GM12878 (cell line): ENCODE measurements around the gene SLU7. TPM values are rescaled to one million over a fixed set of nuclear protein-coding genes. Genes with fewer than 3 reads are reported as not detected.

Experiments
- CBX3 ChIP-seq: fragments of 200-600 bp; sonication (generic); IDR thresholded peaks from 2 replicates; pipeline ENCODE4 v1.6.1; 2016; ENCODE audit warnings: low read depth, borderline replicate concordance
- CBX5 ChIP-seq: sonication (generic); IDR thresholded peaks from 2 replicates; pipeline ENCODE4 v1.6.1; 2016; ENCODE audit warnings: low read depth, moderate library complexity, mild to moderate bottlenecking, inconsistent platforms
- ELK1 ChIP-seq: IDR thresholded peaks from 2 replicates; pipeline ENCODE4 v1.6.1; 2012; ENCODE audit warnings: low read depth, low read length, improper control_type of control experiment
- EP300 ChIP-seq, 2 experiments: fragments of 150-350 bp in 1 of 2; IDR thresholded peaks; 2 replicates each; pipeline ENCODE4 v1.6.1; 2011 to 2012; ENCODE audit warnings: low read depth in 2 of 2, low read length in 2 of 2, borderline replicate concordance in 1 of 2, improper control_type of control experiment in 1 of 2, inconsistent platforms in 1 of 2; ENCODE audit not compliant: control insufficient read depth in 1 of 2
- ETV6 ChIP-seq, 2 experiments: fragments of 450-650 bp in 1 of 2; IDR thresholded peaks in 1 of 2; conservative IDR thresholded peaks in 1 of 2; 2 replicates each; pipeline ENCODE4 v1.6.1; 2014; ENCODE audit warnings: antibody characterized with exemption in 1 of 2, borderline replicate concordance in 1 of 2, low read depth in 1 of 2, mild to moderate bottlenecking in 1 of 2, moderate library complexity in 1 of 2
- FOXM1 ChIP-seq: IDR thresholded peaks from 2 replicates; pipeline ENCODE4 v1.6.1; 2012; ENCODE audit warnings: low read depth, mild to moderate bottlenecking, inconsistent platforms, low read length, moderate library complexity
- GABPA ChIP-seq: IDR thresholded peaks from 2 replicates; pipeline ENCODE4 v1.6.1; 2014; ENCODE audit warnings: antibody characterized with exemption, low read depth, mild to moderate bottlenecking, inconsistent platforms
- HDAC6 ChIP-seq: fragments of 200-600 bp; sonication (generic); IDR thresholded peaks from one replicate; pipeline ENCODE4 v1.8.0; 2017; ENCODE audit warnings: antibody characterized with exemption; ENCODE audit not compliant: unreplicated experiment
- IKZF2 ChIP-seq, 2 experiments: fragments of 450-650 bp; IDR thresholded peaks; 2 replicates each; pipeline ENCODE4 v1.6.1; 2017; ENCODE audit warnings: mild to moderate bottlenecking in 2 of 2, moderate library complexity in 2 of 2
- IRF4 ChIP-seq: IDR thresholded peaks from 2 replicates; pipeline ENCODE4 v1.6.1; 2011; ENCODE audit warnings: low read depth, low read length
- IRF5 ChIP-seq: fragments of 450-650 bp; IDR thresholded peaks from 2 replicates; pipeline ENCODE4 v1.6.1; 2017; ENCODE audit warnings: borderline replicate concordance
- MYB ChIP-seq: fragments of 150-350 bp; IDR thresholded peaks from 2 replicates; pipeline ENCODE4 v1.6.1; 2014; ENCODE audit warnings: mild to moderate bottlenecking, low read depth, low read length, borderline replicate concordance
- NBN ChIP-seq: fragments of 450-650 bp; IDR thresholded peaks from 2 replicates; pipeline ENCODE4 v1.6.1; 2016
- NRF1 ChIP-seq: conservative IDR thresholded peaks from 2 replicates; pipeline ENCODE4 v1.6.1; 2011; ENCODE audit warnings: mild to moderate bottlenecking, low read depth, low read length, improper control_type of control experiment
- PBX3 ChIP-seq: IDR thresholded peaks from 2 replicates; pipeline ENCODE4 v1.6.1; 2011; ENCODE audit warnings: mild to moderate bottlenecking, low read depth, low read length, moderate library complexity; ENCODE audit not compliant: insufficient replicate concordance
- POU2F2 ChIP-seq: IDR thresholded peaks from 3 replicates; pipeline ENCODE4 v1.6.1; 2011; ENCODE audit warnings: low read depth, mild to moderate bottlenecking, low read length, borderline replicate concordance
- RBBP5 ChIP-seq: fragments of 200-600 bp; sonication (generic); conservative IDR thresholded peaks from 2 replicates; pipeline ENCODE4 v1.6.1; 2016
- REST ChIP-seq: IDR thresholded peaks from 2 replicates; pipeline ENCODE4 v1.6.1; 2012; ENCODE audit warnings: mild to moderate bottlenecking, low read depth, low read length
- TCF12 ChIP-seq: IDR thresholded peaks from 2 replicates; pipeline ENCODE4 v1.6.1; 2011; ENCODE audit warnings: low read depth, mild to moderate bottlenecking, low read length
- YBX1 ChIP-seq: fragments of 450-650 bp; IDR thresholded peaks from 2 replicates; pipeline ENCODE4 v1.6.1; 2016; ENCODE audit warnings: antibody characterized with exemption
- ZNF207 ChIP-seq: fragments of 450-650 bp; IDR thresholded peaks from 2 replicates; pipeline ENCODE4 v1.6.1; 2014; ENCODE audit warnings: antibody characterized with exemption, mild to moderate bottlenecking, borderline replicate concordance
- ZNF217 ChIP-seq: fragments of 450-650 bp; IDR thresholded peaks from 2 replicates; pipeline ENCODE4 v1.6.1; 2017; ENCODE audit warnings: antibody characterized with exemption, mild to moderate bottlenecking
- ZNF622 ChIP-seq: fragments of 450-650 bp; IDR thresholded peaks from 2 replicates; pipeline ENCODE4 v1.6.1; 2017; ENCODE audit warnings: mild to moderate bottlenecking, inconsistent platforms
- polyA plus RNA-seq, 11 experiments: library from polyadenylated mRNA; depleted of rRNA in 4 of 11; unstranded in 6 of 11; stranded (reverse) in 5 of 11; fragments of >200 nt; fragmentation: Nextera tagmentation in 4 of 11; fragmentation: Illumina TruSeq in 1 of 11; extraction: Ambion mirVana in 4 of 11; extraction: Trizol in 1 of 11; gene quantifications; 1 replicate in 1 of 11; 2 replicates in 10 of 11; pipeline versions ENCODE4 v1.2.1 to v1.2.3, GENCODE V29; 2011 to 2016; ENCODE audit warnings: inconsistent platforms in 2 of 11, missing spikeins in 2 of 11, low read depth in 1 of 11
- total RNA-seq, 4 experiments: library from RNA; depleted of rRNA in 3 of 4; stranded (reverse); fragments of >200 nt in 3 of 4; fragmentation: Illumina TruSeq in 1 of 4; extraction: Trizol in 1 of 4; gene quantifications; 2 replicates each; pipeline versions ENCODE4 v1.2.1 to v1.2.3, GENCODE V29; 2013 to 2021

The SLU7 gene
- total and polyA plus RNA-seq, 10 of the 15 experiments (the other 5 are each of a cell fraction or from before 2014, with no cell fraction given) = 32.7 to 55.2 (median 46.6) TPM

GRCh38 chr5:160438316-160439204 lies 19.7 kb upstream of the SLU7 start (continued):
- TF ChIP-seq HDAC6 (no peak), ELK1 (no peak), PBX3 (no peak), FOXM1 (peak; percentile 62; the same call in 1 of the 2 replicates), IRF5 (no peak), ZNF622 (no peak), NBN (peak; percentile 72; the same call in 1 of the 2 replicates), TCF12 (no peak), IKZF2 (IDR thresholded peaks at IDR 0.05) (peak; percentile 40 to 49; a peak in 2 of 4 replicates), ZNF207 (peak; percentile 60; the same call in 1 of the 2 replicates), RBBP5 (no peak), IRF4 (peak; percentile 68; the same call in 1 of the 2 replicates), EP300 (IDR thresholded peaks at IDR 0.05; ENCODE audit: borderline replicate concordance in 1 of 2, control insufficient read depth in 1 of 2, low read depth in 2 of 2, low read length in 2 of 2) (no peak), CBX5 (0 out of 2 replicates have a peak, but pooled peaks have one; percentile 1), MYB (no peak), GABPA (no peak), YBX1 (no peak), CBX3 (no peak), REST (no peak), ZNF217 (no peak), POU2F2 (0 out of 3 replicates have a peak, but pooled peaks have one; percentile 18), NRF1 (no peak), ETV6 (conservative IDR thresholded peaks at IDR 0.05 in 1 of 2, IDR thresholded peaks at IDR 0.05 in 1 of 2; ENCODE audit: borderline replicate concordance in 1 of 2, low read depth in 1 of 2) (no peak)
